Activated naive CD8-positive, alpha-beta T cell treated with anti-CD3 and anti-CD28 coated beads, Interleukin-2, amount 10 ng/mL, durations not matched to agents 7 days and 5 days (primary cell): ENCODE measurements around the gene DNAH2. TPM values are rescaled to one million over a fixed set of nuclear protein-coding genes. Genes with fewer than 3 reads are reported as not detected.

Source experiments
- ATAC-seq: fragments of 150-1000 bp; cut with Tn5 transposase; one replicate; pipeline ENCODE4 v1.10.0; 2021; ENCODE audit warnings: low read depth, moderate library complexity
- POLR2A ChIA-PET: fragments of 350-600 bp; sonication (Branson Sonifier 250); formaldehyde crosslinking; loops from one replicate; lab custom pipeline; 2021; ENCODE audit warnings: antibody characterized with exemption; lab: Charles Lee
- DNase-seq: peaks from one replicate; pipeline ENCODE4 v3.0.0; 2021
- H3K27ac Mint-ChIP-seq: one replicate; pipeline ENCODE4 v1.8.0; 2022; ENCODE audit warnings: mild to moderate bottlenecking, mixed read lengths
- H3K27me3 Mint-ChIP-seq: one replicate; pipeline ENCODE4 v1.8.0; 2022; ENCODE audit warnings: mild to moderate bottlenecking, moderate library complexity, mixed read lengths
- H3K36me3 Mint-ChIP-seq: one replicate; pipeline ENCODE4 v1.8.0; 2021; ENCODE audit warnings: mild to moderate bottlenecking, mixed read lengths
- H3K4me1 Mint-ChIP-seq: one replicate; pipeline ENCODE4 v1.8.0; 2021; ENCODE audit warnings: mixed read lengths
- H3K4me3 Mint-ChIP-seq: one replicate; pipeline ENCODE4 v1.8.0; 2022; ENCODE audit warnings: mild to moderate bottlenecking, moderate library complexity, mixed read lengths
- H3K9me3 Mint-ChIP-seq: one replicate; pipeline ENCODE4 v1.8.0; 2021; ENCODE audit warnings: mixed read lengths
- total RNA-seq, 2 experiments: library from RNA; stranded (reverse); gene quantifications; one replicate each; pipeline ENCODE4 v1.2.3, GENCODE V29; 2021

The DNAH2 gene
- total RNA-seq, 2 experiments from 2014 or later: not detected

- Mint-ChIP-seq H3K27me3 (no peaks in the 10 kb centered on the region), H3K27ac (peak overlapping the region; percentile 99), H3K4me3 (peak overlapping the region; percentile 100), H3K36me3 (peaks cover 2% of the 10 kb centered on the region), H3K9me3 (no peaks in the 10 kb centered on the region), H3K4me1 (peaks cover 30% of the 10 kb centered on the region)
- DNase-seq (peak; percentile 82), ATAC-seq (peak; percentile 66)
- POLR2A ChIA-PET: interaction anchor here (0.8 to 1.7 kb wide), 7 partner anchors 10 to 329 kb away, joined by 3 to 18 read pairs (median 6); partner anchors contain the start of genes KDM6B, NAA38 and RNF227
Measured at GRCh38 chr17:7844292-7845154, 127.0 kb downstream of the DNAH2 start.

GRCh38 chr17:7845359-7846062, 128.0 kb downstream of the DNAH2 start:
- POLR2A ChIA-PET: interaction anchor here (0.8 to 1.5 kb wide), 6 partner anchors 11 to 328 kb away, joined by 3 to 18 read pairs (median 5); partner anchors contain the start of genes KDM6B, NAA38 and RNF227
- Mint-ChIP-seq H3K4me1 (peaks cover 25% of the 10 kb centered on the region), H3K27me3 (no peaks in the 10 kb centered on the region), H3K4me3 (peak overlapping the region; percentile 100), H3K36me3 (peaks cover 2% of the 10 kb centered on the region), H3K9me3 (no peaks in the 10 kb centered on the region), H3K27ac (peak overlapping the region; percentile 99)
- no peak for ATAC-seq
- no peak for DNase-seq

- H3K4me1 Mint-ChIP-seq: peaks cover 24% of the 10 kb centered on the region
- POLR2A ChIA-PET: interaction anchor here (1.5 kb wide), 1 partner anchor 40 kb away, joined by 4 read pairs; no protein-coding TSS in a partner anchor
- H3K4me3 Mint-ChIP-seq: no peak overlapping the region
- no peak for ATAC-seq
- no peaks in the 10 kb centered on the region for H3K27me3 Mint-ChIP-seq
- peaks cover 2% of the 10 kb centered on the region for H3K36me3 Mint-ChIP-seq
- no peak for DNase-seq
- H3K9me3 Mint-ChIP-seq: no peaks in the 10 kb centered on the region
- no peak overlapping the region for H3K27ac Mint-ChIP-seq
Measured at GRCh38 chr17:7846063-7846735, 128.7 kb downstream of the DNAH2 start.

- Mint-ChIP-seq H3K36me3 (peaks cover 2% of the 10 kb centered on the region), H3K27ac (no peak overlapping the region), H3K27me3 (no peaks in the 10 kb centered on the region), H3K9me3 (no peaks in the 10 kb centered on the region), H3K4me3 (no peak overlapping the region), H3K4me1 (peaks cover 25% of the 10 kb centered on the region)
- ATAC-seq: no peak
- POLR2A ChIA-PET: no interaction called here
- no peak for DNase-seq
Measured at GRCh38 chr17:7846765-7847661, 129.5 kb downstream of the DNAH2 start.

GRCh38 chr17:7848131-7848579, 130.6 kb downstream of the DNAH2 start:
- Mint-ChIP-seq H3K36me3 (peaks cover 2% of the 10 kb centered on the region), H3K27me3 (no peaks in the 10 kb centered on the region), H3K27ac (no peak overlapping the region), H3K4me1 (peaks cover 20% of the 10 kb centered on the region), H3K9me3 (no peaks in the 10 kb centered on the region), H3K4me3 (no peak overlapping the region)
- ATAC-seq (no peak), DNase-seq (no peak)
- POLR2A ChIA-PET: no interaction called here

GRCh38 chr17:7848739-7849129, 131.2 kb downstream of the DNAH2 start:
- Mint-ChIP-seq H3K27me3 (no peaks in the 10 kb centered on the region), H3K9me3 (no peaks in the 10 kb centered on the region), H3K4me3 (no peak overlapping the region), H3K27ac (no peak overlapping the region), H3K36me3 (peaks cover 2% of the 10 kb centered on the region), H3K4me1 (peaks cover 19% of the 10 kb centered on the region)
- POLR2A ChIA-PET: no interaction called here
- DNase-seq (no peak), ATAC-seq (no peak)

- H3K27ac Mint-ChIP-seq: no peak overlapping the region
- H3K4me3 Mint-ChIP-seq: no peak overlapping the region
- DNase-seq: no peak
- no peaks in the 10 kb centered on the region for H3K27me3 Mint-ChIP-seq
- peaks cover 2% of the 10 kb centered on the region for H3K36me3 Mint-ChIP-seq
- no peaks in the 10 kb centered on the region for H3K9me3 Mint-ChIP-seq
- peaks cover 16% of the 10 kb centered on the region for H3K4me1 Mint-ChIP-seq
- POLR2A ChIA-PET: no interaction called here
- ATAC-seq: no peak
Measured at GRCh38 chr17:7849130-7849750, 131.7 kb downstream of the DNAH2 start.

GRCh38 chr17:7849751-7850504, 132.4 kb downstream of the DNAH2 start:
- Mint-ChIP-seq H3K4me1 (peaks cover 15% of the 10 kb centered on the region), H3K9me3 (no peaks in the 10 kb centered on the region), H3K4me3 (no peak overlapping the region), H3K36me3 (peaks cover 2% of the 10 kb centered on the region), H3K27ac (no peak overlapping the region), H3K27me3 (no peaks in the 10 kb centered on the region)
- no peak for ATAC-seq
- DNase-seq: no peak
- POLR2A ChIA-PET: interaction anchor here (2.0 to 2.1 kb wide), 2 partner anchors 12 to 15 kb away, joined by 11 read pairs; partner anchors contain the start of gene KDM6B

GRCh38 chr17:7850701-7851437, 133.3 kb downstream of the DNAH2 start:
- peak overlapping the region; percentile 81 for H3K4me3 Mint-ChIP-seq
- ATAC-seq: no peak
- DNase-seq: no peak
- H3K4me1 Mint-ChIP-seq: peaks cover 16% of the 10 kb centered on the region
- peaks cover 2% of the 10 kb centered on the region for H3K36me3 Mint-ChIP-seq
- no peaks in the 10 kb centered on the region for H3K27me3 Mint-ChIP-seq
- POLR2A ChIA-PET: interaction anchor here (0.7 to 2.1 kb wide), 5 partner anchors 8 to 50 kb away, joined by 3 to 11 read pairs (median 3); partner anchors contain the start of gene KDM6B
- H3K9me3 Mint-ChIP-seq: no peaks in the 10 kb centered on the region
- H3K27ac Mint-ChIP-seq: peak overlapping the region; percentile 58

- H3K4me1 Mint-ChIP-seq: peaks cover 18% of the 10 kb centered on the region
- POLR2A ChIA-PET: interaction anchor here (0.6 to 2.1 kb wide), 6 partner anchors 9 to 49 kb away, joined by 3 to 11 read pairs (median 6); partner anchors contain the start of gene KDM6B
- no peaks in the 10 kb centered on the region for H3K9me3 Mint-ChIP-seq
- no peaks in the 10 kb centered on the region for H3K27me3 Mint-ChIP-seq
- peak; percentile 96 for DNase-seq
- peak overlapping the region; percentile 45 for H3K27ac Mint-ChIP-seq
- peak; percentile 92 for ATAC-seq
- H3K4me3 Mint-ChIP-seq: peak overlapping the region; percentile 81
- H3K36me3 Mint-ChIP-seq: peaks cover 2% of the 10 kb centered on the region
Measured at GRCh38 chr17:7851438-7852261, 134.1 kb downstream of the DNAH2 start.
